Type B pancreatic cell (in vitro differentiated cells): ENCODE measurements around the gene PKP4. TPM values are rescaled to one million over a fixed set of nuclear protein-coding genes. Genes with fewer than 3 reads are reported as not detected.

ENCODE experiments used
- DNase-seq: peaks from one replicate; pipeline ENCODE4 v3.0.0; 2021; ENCODE audit warnings: mixed read lengths; ENCODE audit not compliant: unreplicated experiment; ENCODE audit errors: extremely low spot score
- H3K27ac Mint-ChIP-seq: 2 replicates; pipeline ENCODE4 v1.8.0; 2021; ENCODE audit warnings: mild to moderate bottlenecking, mixed read lengths
- H3K27me3 Mint-ChIP-seq: 2 replicates; pipeline ENCODE4 v1.8.0; 2021; ENCODE audit warnings: mixed read lengths
- H3K36me3 Mint-ChIP-seq: 2 replicates; pipeline ENCODE4 v1.8.0; 2021; ENCODE audit warnings: mixed read lengths
- H3K4me1 Mint-ChIP-seq: one replicate; pipeline ENCODE4 v1.8.0; 2021; ENCODE audit warnings: mixed read lengths; ENCODE audit not compliant: unreplicated experiment
- H3K4me3 Mint-ChIP-seq: 2 replicates; pipeline ENCODE4 v1.8.0; 2021; ENCODE audit warnings: mild to moderate bottlenecking, mixed read lengths
- H3K9me3 Mint-ChIP-seq: 2 replicates; pipeline ENCODE4 v1.8.0; 2021; ENCODE audit warnings: mixed read lengths
- CTCF ChIP-seq: fragments of 200-600 bp; sonication (generic); conservative IDR thresholded peaks from 2 replicates; pipeline ENCODE4 v1.5.0; 2021; ENCODE audit warnings: antibody characterized with exemption, mild to moderate bottlenecking
- total RNA-seq: library from RNA; stranded (reverse); gene quantifications from 2 replicates; pipeline ENCODE4 v1.2.1, GENCODE V29; 2021; ENCODE audit warnings: low replicate concordance

PKP4 gene
- total RNA-seq, 1 donor from 2014 or later: 73.6 TPM

- H3K27ac Mint-ChIP-seq: peak overlapping the region; percentile 16
- no peaks in the 10 kb centered on the region for H3K9me3 Mint-ChIP-seq
- H3K4me1 Mint-ChIP-seq: peaks cover 26% of the 10 kb centered on the region
- DNase-seq: no peak
- no peak for TF ChIP-seq CTCF
- no peak overlapping the region for H3K4me3 Mint-ChIP-seq
- no peaks in the 10 kb centered on the region for H3K27me3 Mint-ChIP-seq
- H3K36me3 Mint-ChIP-seq: peaks cover 12% of the 10 kb centered on the region
These were observed 194.8 kb downstream of the PKP4 start for GRCh38 chr2:158651358-158652057.

GRCh38 chr2:158655628-158656027, 198.9 kb downstream of the PKP4 start:
- peaks cover 9% of the 10 kb centered on the region for H3K4me1 Mint-ChIP-seq
- H3K36me3 Mint-ChIP-seq: peaks cover 28% of the 10 kb centered on the region
- no peak for DNase-seq
- H3K27me3 Mint-ChIP-seq: no peaks in the 10 kb centered on the region
- no peak overlapping the region for H3K27ac Mint-ChIP-seq
- no peak overlapping the region for H3K4me3 Mint-ChIP-seq
- no peaks in the 10 kb centered on the region for H3K9me3 Mint-ChIP-seq
- TF ChIP-seq CTCF: no peak

- H3K36me3 Mint-ChIP-seq: peaks cover 28% of the 10 kb centered on the region
- no peak overlapping the region for H3K27ac Mint-ChIP-seq
- no peak overlapping the region for H3K4me3 Mint-ChIP-seq
- no peaks in the 10 kb centered on the region for H3K9me3 Mint-ChIP-seq
- no peak for TF ChIP-seq CTCF
- H3K4me1 Mint-ChIP-seq: peaks cover 1% of the 10 kb centered on the region
- no peaks in the 10 kb centered on the region for H3K27me3 Mint-ChIP-seq
- no peak for DNase-seq
These were observed 199.9 kb downstream of the PKP4 start for GRCh38 chr2:158656492-158657229.

GRCh38 chr2:158658396-158658795, 201.6 kb downstream of the PKP4 start:
- no peak overlapping the region for H3K4me3 Mint-ChIP-seq
- H3K27ac Mint-ChIP-seq: no peak overlapping the region

GRCh38 chr2:158659483-158659882, 202.7 kb downstream of the PKP4 start:
- DNase-seq: no peak
- no peak for TF ChIP-seq CTCF
- no peak overlapping the region for H3K27ac Mint-ChIP-seq

More at GRCh38 chr2:158658396-158658795, 201.6 kb downstream of the PKP4 start:
- no peaks in the 10 kb centered on the region for H3K27me3 Mint-ChIP-seq
- H3K36me3 Mint-ChIP-seq: peaks cover 28% of the 10 kb centered on the region
- no peak for TF ChIP-seq CTCF
- DNase-seq: no peak
- no peaks in the 10 kb centered on the region for H3K4me1 Mint-ChIP-seq
- no peaks in the 10 kb centered on the region for H3K9me3 Mint-ChIP-seq

More at GRCh38 chr2:158659483-158659882, 202.7 kb downstream of the PKP4 start:
- H3K4me1 Mint-ChIP-seq: no peaks in the 10 kb centered on the region
- H3K9me3 Mint-ChIP-seq: no peaks in the 10 kb centered on the region
- no peak overlapping the region for H3K4me3 Mint-ChIP-seq
- no peaks in the 10 kb centered on the region for H3K27me3 Mint-ChIP-seq
- peaks cover 28% of the 10 kb centered on the region for H3K36me3 Mint-ChIP-seq
